GM04504 (cell line): ENCODE data around the gene GSTA1.

Source experiments
- DNase-seq: peaks from one replicate; pipeline ENCODE4 v3.0.0-alpha.2; 2012; ENCODE audit warnings: low read depth

GSTA1 gene

DNA sequence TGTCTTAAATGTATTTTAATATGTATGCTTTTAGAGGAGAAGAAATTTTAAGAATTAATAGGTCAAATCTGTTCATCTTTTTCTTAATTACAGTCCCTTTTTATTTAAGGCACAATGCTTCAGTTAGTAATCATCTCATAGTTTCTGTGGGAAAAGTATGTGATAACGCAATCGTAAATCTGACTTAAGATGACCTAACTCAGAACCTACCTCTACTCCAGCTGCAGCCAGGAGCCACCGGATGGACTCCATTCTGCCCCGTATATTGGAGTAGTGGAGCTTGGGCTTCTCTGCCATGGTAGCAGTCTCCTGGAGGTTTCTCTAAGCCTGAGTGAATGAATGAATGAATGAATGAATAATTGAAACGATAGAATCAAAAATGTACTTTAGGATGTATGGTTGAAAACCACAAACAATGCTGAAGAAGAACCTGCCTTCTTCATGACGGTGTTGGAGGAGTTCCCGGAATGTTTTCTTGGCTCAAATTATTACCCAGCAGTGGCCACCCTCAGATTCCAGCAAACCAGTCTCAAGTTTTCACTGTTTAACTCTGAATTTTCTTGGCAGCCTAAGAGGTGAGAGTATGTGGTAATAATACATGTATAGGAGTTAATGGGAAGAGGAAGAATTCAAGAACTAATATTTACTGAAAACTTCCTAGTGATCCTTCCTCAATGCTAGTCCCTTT is 45.8 kb downstream of the GSTA1 start:
- peak; percentile 64 for DNase-seq

- DNase-seq = no peak
Measured at GRCh38 chr6:52754443-52754842, 49.2 kb downstream of the GSTA1 start.

GRCh38 chr6:52753137-52753536 is 50.5 kb downstream of the GSTA1 start:
- peak; percentile 19 for DNase-seq

DNA sequence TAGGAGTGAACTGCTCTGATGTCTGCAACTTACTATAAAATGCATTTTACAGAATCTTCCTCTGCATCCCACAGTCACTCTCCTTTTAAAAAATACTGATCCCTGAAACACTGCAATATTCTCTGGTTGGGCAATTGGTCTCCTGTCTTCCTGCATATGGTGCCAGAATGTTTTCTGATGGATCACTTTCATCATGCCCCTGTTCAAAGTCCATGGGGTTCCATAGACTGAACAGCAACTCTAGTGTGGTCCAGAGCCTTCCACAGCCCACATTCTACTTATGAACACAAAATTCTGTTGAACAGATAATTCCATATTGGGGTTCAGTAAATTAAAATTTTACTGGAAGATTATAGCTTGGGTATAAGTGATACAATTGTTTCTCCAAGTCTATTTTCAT is 51.3 kb downstream of the GSTA1 start:
- DNase-seq = no peak

GRCh38 chr6:52749556-52750152 is 54.0 kb downstream of the GSTA1 start:
- no peak for DNase-seq

DNA sequence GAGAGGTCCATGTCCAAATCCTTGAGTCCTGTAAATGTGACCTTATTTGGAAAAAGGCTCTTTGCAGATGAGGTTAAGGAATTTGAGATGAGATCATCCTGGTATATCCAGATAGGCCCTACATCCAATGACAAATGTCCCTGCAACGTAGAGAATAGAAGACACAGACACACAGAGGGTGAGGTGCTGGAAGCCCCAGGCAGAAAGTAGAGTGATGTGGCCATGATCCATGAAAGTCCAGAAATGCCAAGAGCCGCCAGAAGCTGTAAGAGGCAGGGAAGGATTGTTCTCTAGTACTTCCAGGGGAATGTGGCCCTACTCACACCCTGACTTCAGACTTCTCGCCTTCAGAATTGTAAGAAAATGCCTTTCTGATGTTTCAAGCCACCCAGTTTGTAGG is 56.3 kb downstream of the GSTA1 start:
- DNase-seq = peak; percentile 28

DNA sequence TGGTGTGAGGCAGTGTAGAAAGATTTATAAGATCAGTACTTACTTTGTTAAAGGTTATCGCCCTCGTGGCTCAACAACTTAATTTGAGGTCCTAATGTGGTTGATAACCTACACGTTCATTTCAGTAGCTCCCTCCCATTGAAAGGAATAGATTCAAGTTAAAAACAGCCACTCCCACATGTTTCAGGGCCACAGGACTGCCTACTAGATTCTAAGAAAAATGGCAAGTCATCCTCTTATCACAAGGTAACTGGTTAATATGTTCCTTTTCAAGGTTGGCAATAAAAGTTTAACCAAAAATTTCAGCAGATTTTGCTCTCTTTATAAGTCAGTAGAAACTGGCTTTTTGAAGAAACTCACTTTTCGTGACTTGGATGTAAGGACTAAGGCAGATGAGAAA is 57.4 kb downstream of the GSTA1 start:
- DNase-seq = no peak

DNA sequence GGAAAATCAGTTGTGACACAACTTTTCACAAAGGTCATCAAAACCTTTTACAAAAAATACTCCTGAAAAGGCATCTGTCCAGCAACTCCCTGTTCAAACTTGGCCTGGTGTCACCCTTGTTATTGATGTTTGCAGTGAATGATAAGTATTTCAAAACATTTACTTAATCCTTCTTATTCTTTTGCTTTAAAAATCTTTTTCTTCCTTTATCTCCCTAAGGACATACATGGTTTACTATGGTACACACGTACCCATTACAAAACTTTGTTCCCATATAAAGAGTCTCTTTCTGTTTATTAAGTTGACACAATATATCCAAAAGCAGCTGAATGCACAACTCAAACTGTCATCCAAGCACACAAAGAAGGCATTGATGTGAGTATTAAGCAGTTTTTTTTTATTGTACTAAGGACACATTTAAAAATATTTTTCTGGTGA is 57.8 kb downstream of the GSTA1 start:
- no peak for DNase-seq

- DNase-seq = no peak
Measured at GRCh38 chr6:52741872-52742271, 61.7 kb downstream of the GSTA1 start.
